ENCODE measurements around the gene RRP1B.
"Not testable (repeated sequence)": the region's sequence is repeated elsewhere in the genome, so short reads cannot be mapped to it uniquely, and the experiment has no call there.

RRP1B gene

GRCh38 chr21:43659136-43660000, at the start of gene RRP1B, which contains the start of gene HSF2BP:
Gene RRP1B, plus strand, starts transcription at chr21:43659560. Its CDS starts 105 bp downstream, at chr21:43659665.
Gene HSF2BP, minus strand, starts transcription at chr21:43659488. Its CDS starts 1,392 bp downstream, at chr21:43658096.
- DNase-seq (ENCODE audit: low spot score): peak; percentile 89

- peak; percentile 74 for DNase-seq (ENCODE audit: low spot score)
Measured at GRCh38 chr21:43611598-43612369, 47.6 kb upstream of the RRP1B start.

GRCh38 chr21:43613755-43614638, 45.4 kb upstream of the RRP1B start:
- no peak for DNase-seq (ENCODE audit: low spot score)

- DNase-seq (ENCODE audit: low spot score): no peak
Measured at GRCh38 chr21:43614839-43615238, 44.5 kb upstream of the RRP1B start.

- DNase-seq (ENCODE audit: low spot score): not testable (repeated sequence)
Measured at GRCh38 chr21:43616861-43617260, 42.5 kb upstream of the RRP1B start.

- no peak for DNase-seq (ENCODE audit: low spot score)
Measured at GRCh38 chr21:43618940-43619339, 40.4 kb upstream of the RRP1B start.

GRCh38 chr21:43619344-43619743, 40.0 kb upstream of the RRP1B start:
- DNase-seq (ENCODE audit: low spot score): no peak

GRCh38 chr21:43619856-43620255, 39.5 kb upstream of the RRP1B start:
- DNase-seq (ENCODE audit: low spot score): no peak

- DNase-seq (ENCODE audit: low spot score): no peak
Measured at GRCh38 chr21:43622796-43623195, 36.6 kb upstream of the RRP1B start.

- DNase-seq (ENCODE audit: low spot score): no peak
Measured at GRCh38 chr21:43623588-43623987, 35.8 kb upstream of the RRP1B start.

- DNase-seq (ENCODE audit: low spot score): no peak
Measured at GRCh38 chr21:43624339-43624738, 35.0 kb upstream of the RRP1B start.

GRCh38 chr21:43626390-43626789, 33.0 kb upstream of the RRP1B start:
- DNase-seq (ENCODE audit: low spot score): no peak

- no peak for DNase-seq (ENCODE audit: low spot score)
Measured at GRCh38 chr21:43627527-43627926, 31.8 kb upstream of the RRP1B start.

- no peak for DNase-seq (ENCODE audit: low spot score)
Measured at GRCh38 chr21:43631411-43632107, 27.8 kb upstream of the RRP1B start.

- DNase-seq (ENCODE audit: low spot score): no peak
Measured at GRCh38 chr21:43632373-43632905, 26.9 kb upstream of the RRP1B start.

- DNase-seq (ENCODE audit: low spot score): no peak
Measured at GRCh38 chr21:43634618-43635017, 24.7 kb upstream of the RRP1B start.

- DNase-seq (ENCODE audit: low spot score): no peak
Measured at GRCh38 chr21:43635436-43635835, 23.9 kb upstream of the RRP1B start.

GRCh38 chr21:43637530-43638158, 21.7 kb upstream of the RRP1B start:
- no peak for DNase-seq (ENCODE audit: low spot score)

GRCh38 chr21:43639470-43640353, 19.6 kb upstream of the RRP1B start:
- DNase-seq (ENCODE audit: low spot score): no peak

GRCh38 chr21:43640400-43640799, 19.0 kb upstream of the RRP1B start:
- DNase-seq (ENCODE audit: low spot score): no peak
